ENCODE measurements around the gene MTFR2.

Gene MTFR2

DNA sequence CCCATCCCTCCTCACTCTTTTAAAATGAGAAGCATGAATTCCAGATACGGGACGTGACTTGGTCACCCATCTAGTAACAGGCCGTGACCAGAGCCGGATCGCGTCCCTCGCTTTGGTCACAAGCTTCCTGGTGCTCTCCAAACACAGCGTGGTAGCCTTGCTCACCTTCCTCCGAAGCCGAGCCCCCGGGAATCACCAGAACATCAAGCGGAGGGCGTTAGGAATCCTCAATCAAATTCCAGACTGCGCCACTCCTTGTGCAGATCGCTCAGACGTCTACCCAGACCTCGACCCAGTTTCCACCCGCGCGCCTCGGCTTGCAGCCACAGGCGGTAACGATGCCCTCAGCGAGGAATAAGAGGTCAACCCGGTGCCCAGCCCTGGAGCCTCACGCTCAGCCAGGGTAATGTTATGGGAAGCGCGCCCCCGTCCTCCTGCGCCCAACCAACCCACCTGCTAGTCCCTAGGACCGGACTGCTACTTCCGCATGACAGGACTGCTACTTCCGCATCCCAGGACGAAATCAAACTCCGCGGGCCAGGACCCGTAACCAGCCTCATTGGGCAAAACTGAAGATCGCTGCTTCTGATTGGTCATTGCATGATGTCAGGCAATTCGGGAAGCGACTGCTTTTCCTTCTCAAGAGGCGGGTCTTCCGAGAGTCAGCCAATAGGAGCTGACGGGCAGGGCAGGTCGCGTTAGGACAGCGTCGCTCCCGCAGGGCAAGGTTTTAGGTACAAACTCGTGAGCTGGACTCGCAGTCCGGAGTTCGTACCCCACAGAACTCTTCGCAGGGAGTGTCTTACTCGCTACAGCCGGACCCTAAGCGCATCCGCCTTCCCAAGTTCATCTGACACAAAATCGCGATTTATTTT lies at the start of gene MTFR2:
Gene MTFR2 (minus strand): TSS at position 501 of the 875 bp plus-strand sequence. CDS start 1,212 bp downstream, outside the sequence.
- DNase-seq, result peak; percentile 99

DNA sequence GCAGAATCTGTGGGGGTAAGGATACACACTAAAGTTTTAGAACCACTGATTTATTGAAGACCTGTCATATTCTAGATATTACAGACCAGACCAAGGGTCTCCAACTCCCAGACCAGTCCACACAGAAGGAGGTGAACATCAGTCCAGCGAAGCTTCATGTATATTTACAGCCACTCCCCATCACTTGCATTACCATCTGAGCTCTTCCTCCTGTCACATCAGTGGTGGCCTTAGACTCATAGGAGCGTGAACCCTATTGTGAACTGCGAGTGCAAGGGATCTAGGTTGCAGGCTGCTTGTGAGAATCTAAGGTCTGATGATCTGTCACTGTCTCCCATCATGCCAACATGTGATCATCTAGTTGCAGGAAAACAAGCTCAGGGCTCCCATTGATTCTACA lies 44.5 kb upstream of the MTFR2 start:
- no peak for DNase-seq

DNA sequence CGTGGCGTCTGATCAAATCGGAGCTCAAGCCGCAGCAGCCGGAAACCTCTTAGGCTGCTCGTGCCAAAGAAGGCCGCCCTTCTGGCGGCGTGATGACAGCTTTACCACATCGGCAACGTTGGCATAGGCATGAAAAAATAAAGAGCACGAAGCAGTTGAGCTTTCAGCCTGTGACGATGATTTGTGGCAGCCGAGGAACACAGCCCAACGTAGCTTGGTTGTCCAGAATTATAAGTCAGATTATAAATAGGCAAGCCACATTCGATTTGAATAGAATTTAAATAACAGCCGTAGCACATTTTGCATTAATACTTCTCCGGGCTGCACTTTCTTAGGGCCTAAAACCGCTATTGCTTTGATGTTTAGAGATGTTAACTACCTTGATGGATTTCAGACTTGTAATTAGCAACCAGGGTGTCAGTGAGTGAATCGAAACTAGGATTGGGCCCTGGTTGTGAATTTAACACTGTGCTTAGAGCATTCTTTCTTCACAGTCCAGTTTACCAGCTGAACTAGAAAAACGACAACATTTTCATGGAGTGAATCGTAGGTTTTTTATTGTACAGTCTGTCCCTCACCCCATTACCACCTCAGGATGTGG lies 40.4 kb upstream of the MTFR2 start:
- DNase-seq, result peak; percentile 86

DNA sequence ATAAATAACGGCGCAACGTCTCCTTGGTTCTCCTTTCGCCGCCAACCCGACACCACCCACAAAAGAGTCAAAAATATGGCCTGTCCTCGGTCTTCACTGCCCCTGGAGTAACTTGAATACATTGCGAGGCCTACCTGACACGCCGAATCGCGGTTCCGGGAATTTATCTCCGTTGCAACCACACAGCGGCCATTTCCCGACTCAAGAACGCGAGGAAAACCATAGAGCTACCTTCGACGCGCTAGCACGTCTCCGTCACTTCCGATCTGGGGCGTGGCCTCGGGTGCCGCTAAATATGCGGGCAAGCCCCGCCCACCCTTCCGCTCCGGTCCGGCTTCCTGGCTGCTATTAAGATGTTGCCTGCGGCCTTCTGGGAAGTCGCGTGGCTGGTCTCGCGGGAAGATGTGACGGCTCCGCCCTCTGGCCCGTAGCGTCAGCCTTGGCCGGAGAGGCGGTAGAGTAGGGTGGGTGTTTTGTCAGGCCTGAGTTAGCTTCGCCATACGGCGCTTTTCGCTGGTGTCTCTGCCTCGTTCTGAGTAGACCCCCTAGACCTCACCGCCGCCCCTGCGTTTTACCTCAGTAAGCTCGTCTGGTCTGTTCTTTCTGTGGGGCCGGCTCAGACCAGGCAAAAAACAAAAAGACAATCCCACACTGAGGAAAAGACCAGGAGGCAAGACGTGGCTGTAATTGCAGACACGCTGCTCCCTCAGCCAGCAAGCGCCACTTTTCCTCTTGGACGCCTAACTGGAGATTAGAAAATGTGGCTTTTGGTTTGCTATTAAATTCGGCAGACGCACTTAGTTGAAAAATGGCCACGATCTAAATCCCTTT lies 39.7 kb upstream of the MTFR2 start, which contains the start of gene BCLAF1:
Gene BCLAF1 (minus strand): TSS at position 268 of the 831 bp plus-strand sequence. CDS start 9,980 bp downstream, outside the sequence.
- peak; percentile 99 for DNase-seq

DNA sequence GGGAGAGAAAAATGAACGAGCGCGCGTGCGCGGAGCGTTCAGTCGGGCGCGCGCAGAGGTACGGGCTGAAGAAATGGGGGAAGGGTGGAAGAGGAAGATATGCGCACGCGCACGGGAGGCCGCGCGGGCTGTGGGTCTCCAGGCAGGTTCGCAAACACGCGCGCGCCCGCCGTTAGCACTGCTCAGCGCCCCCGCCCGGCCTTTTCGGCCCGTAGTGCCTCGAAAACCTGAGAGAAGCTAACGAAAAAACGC lies 39.1 kb upstream of the MTFR2 start:
- peak; percentile 94 for DNase-seq

DNA sequence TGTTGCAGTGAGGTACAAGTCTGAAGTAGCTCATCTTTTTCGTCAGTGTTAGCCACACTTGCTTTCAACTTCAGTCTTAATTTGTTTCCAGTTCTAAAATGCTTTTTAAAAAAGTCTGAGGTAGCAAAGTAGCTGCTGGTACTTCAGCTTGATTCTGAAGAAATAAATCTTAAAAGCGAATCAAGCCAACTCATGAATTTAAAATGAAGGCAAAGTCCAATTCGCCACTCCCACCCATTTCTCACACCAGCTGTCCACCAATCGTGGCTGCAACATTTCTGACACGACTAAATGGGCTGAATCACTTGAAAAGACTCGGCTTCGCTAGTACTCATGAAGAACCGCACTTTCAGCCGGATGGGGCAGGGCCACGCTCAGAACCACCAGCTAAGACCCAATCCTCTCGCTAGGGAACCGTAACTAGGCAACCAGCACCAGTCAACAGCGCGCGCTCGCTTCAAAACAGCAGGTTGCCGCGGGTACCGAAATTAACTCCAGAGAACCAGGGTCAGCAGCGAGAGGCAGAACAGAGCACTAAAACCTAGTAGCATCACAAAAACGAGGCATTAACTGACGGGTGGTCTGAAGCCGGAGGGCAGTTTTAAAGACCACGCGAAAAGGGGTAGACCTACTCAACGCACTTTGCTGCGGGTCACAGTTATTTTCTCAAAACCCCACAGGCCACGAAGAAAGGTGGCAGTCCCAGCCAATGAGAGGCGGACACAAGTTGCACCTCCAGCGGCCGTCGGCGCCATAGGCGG lies 38.6 kb upstream of the MTFR2 start:
- DNase-seq, result peak; percentile 91

DNA sequence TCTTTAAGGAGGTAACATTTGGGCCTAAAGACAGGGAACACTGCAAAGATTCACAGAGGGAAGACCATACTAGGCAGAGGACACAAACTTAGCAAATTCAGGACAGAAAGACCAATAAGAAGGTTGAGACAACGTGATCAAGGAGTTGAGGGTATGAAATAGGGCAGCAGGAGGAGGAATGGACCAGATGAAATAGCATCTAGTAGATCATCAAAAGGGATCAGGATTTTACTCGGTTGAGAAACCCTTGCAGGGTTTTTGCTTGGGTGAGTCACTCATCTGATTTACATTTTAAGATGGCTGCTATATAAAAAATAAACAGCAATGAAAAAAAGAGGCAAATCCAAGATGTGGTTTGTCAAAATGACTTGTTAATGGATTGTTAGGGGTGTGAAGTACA lies 34.8 kb upstream of the MTFR2 start:
- peak; percentile 33 for DNase-seq

DNA sequence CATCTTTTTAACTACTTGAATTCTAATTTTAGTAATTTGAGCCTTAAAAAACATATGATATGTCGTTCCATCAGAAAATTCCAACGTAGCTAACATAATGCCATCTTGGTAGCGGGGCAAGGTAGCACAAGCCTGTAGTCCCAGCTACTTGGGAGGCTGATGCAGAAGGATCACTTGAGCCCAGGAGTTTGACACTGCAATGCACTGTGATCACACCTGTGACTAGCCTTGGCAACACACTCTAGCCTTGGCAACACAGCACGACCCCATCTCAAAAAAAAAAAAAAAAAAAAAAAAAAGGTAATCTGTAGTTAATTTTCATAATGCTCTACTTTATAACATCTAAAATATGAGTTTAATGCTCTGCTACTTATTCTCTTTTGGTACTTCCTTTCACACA lies 32.8 kb upstream of the MTFR2 start:
- DNase-seq, result no peak

DNA sequence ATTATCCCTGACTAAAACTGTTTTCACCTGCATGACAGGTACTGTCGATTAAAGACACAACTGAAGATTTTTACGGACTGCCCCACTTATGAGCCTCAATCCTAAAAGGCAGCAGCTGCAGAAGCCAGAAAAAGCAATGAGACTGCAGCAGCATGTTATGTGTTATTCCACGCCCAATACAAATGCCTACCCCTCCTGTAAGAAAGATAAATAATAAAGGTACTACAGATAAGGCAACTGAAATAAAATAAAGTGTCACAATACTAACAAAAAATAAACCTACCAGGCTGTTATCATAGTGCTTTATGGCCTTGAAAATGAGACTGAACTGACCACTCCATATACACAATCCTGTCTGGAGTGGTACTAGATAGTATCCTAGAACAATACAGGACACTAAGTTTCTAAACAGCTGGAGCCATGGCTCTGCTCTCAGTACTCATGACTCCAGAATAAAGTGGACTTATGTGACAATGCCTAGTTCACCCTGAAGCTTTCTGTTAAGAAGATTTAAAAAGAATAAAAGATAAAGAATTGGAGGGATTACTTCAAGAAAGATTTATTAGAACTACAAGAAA lies 30.0 kb upstream of the MTFR2 start:
- DNase-seq, result no peak

DNA sequence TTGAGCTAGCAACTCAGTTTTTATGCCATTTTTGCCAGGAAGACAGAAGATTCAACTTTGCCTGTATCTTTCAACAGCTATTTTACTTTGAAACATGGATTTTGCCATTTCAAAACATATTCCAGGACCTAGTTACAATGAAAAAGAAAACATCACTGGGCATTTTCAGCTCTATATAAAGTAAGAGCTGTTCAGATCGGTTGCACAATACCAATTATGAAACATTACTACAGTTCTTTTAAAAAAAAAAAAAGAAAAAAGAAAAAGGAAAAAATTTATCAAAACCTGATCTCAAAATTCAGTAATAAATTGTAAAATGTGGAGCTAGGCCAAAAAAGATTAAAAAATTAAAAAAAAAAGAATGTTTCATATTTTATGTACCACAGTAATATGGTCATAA lies 24.0 kb upstream of the MTFR2 start:
- no peak for DNase-seq

DNA sequence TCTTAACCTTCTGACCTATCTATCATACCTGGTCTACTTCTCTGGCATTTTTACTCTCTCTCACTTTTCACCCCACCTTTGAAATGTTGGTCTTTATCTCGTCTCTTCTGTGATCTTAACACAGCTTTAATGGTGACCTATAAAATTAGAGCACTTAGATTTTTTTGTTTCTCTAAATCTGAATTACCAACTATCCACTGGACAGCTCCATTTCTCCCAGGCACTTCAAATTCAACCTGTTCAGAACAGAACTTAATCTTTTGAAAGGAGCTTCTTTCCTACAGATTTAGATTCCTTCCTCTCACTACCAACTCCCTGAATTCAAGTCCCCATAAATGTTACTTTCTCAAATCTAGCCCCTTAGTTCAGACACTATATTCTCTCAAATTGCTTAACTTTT lies 15.0 kb upstream of the MTFR2 start:
- no peak for DNase-seq

DNA sequence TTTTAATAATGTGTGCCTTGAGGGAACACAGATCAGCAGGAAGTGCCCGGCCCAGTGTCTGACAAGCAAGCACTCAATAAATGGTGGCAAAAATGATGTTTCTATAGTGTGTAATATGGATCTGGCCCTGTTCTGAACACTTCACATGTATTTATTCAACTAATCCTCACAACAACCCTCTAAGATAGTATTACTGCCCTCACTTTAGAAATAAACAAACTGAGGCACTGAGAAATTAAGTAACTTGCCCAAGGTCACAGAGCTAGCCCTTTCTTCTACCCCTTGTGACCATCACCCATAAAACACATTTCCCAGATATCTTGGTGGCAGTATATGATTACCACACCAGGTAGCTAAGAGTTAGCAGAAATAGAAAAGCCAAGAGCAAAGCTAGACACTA lies 12.8 kb upstream of the MTFR2 start:
- no peak for DNase-seq

DNA sequence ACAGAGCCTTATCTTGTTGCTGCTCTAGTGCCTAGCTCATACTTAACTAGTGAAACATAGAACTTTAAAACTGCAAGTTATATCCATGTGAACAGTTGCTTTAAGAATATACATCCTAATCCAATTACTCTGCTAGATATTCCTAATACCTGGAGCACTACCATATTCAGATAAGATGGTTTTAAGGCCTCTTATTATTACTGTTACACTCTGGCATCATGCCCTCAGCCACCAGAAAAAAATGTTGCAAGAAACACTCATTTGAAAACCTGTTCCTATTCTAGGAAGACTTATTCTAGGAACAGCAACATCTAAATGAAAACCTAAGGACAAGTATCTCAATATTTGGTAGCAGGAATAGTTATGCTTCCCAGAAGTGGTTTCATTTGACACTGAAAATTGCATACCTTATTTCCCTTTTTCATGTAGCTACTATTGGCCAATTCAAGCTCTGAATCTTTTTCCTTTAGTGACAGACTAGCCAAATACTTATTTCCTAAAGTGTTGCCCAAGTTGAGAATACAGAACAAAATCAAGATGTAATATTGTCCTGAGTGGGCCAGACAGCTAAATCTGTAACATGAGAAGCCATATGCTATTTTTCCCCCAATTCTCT lies 4.8 kb upstream of the MTFR2 start:
- peak; percentile 12 for DNase-seq

DNA sequence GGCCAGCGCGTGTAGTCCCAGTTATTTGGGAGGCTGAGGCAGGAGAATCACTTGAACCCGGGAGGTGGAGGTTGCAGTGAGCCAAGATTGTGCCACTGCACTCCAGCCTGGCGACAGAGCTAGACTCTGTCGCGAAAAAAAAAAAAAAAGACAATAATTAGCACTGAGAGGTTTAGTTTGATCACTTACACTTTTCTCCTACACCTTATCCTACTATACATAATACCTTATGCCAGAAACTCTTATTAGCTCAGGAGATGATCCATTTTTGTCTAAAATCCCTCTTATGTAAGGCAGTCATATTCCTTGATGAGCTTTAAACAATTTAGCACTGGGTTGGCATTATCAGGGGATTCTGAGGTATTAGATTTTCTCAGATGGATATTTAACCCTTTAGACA lies 3.6 kb upstream of the MTFR2 start:
- DNase-seq, result no peak

DNA sequence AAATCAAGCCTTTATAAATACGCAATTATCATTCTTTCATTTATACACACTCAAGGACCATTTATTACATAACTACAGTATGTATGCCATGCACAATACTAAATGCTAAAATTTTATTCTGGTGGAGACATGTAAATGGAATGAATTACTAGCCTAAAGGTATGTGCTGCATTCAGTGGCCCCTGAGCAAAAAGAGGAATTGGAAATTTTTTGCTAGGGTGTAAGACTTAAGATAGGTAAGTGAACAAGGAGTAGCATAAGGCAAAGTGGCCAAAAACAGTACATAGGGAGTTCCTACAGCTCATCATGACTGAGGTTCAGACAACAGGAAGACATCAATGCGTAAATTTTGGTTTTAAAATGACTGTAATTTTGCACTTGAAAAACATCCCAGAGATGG lies 2.3 kb upstream of the MTFR2 start:
- peak; percentile 33 for DNase-seq

DNA sequence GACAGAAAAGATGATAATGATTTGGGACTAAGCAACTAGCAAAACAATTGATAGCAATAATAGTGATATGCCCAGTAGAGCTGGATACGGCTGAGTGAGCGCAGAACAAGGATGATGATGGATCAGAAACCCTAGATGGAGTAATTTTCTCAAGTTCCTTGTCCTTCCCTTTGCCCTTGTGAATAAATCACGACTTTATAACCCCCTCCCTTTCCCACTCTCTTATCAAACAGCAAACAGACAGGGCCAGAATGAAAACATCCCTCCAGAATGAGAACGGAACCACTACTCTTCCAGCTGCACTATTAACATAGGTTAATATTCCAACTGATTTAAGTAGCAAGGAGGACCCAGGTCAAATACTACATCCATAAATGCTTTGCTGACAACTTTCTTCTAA lies 1.3 kb upstream of the MTFR2 start:
- no peak for DNase-seq

DNA sequence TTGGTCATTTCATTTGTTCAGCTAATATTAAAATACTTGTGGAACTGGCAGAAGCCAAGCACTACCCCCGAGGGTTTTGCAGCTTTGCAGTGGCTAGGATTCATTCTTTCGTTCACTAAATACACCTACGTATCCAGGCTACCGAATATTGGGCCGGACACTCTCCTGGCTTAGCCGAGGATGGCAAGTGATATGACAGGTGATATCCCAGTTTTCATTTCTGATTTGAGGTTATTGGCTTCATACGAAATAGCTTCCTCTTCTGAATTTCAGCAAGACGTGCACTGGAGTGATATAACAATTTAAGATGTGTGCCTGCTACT lies 536 bp upstream of the MTFR2 start:
- DNase-seq, result no peak

DNA sequence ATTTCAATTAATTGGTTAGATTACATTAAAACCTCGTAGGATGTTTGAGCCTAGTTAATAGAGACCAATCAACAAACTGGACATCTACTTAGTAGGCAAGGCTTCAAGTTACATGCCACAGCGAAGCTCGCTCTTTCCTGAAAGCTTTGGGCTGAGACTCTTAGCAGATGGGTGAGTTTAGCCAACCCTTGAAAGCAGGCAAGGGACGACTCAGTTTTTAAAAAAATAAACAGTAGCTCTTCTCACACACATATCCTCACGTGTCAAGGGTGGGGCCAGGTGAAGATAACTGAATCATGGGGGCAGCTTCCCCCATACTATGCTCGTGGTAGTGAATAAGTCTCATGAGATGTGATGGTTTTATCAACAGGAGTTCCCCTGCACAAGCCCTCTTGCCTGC lies 775 bp downstream of the MTFR2 start:
- DNase-seq, result peak; percentile 14

DNA sequence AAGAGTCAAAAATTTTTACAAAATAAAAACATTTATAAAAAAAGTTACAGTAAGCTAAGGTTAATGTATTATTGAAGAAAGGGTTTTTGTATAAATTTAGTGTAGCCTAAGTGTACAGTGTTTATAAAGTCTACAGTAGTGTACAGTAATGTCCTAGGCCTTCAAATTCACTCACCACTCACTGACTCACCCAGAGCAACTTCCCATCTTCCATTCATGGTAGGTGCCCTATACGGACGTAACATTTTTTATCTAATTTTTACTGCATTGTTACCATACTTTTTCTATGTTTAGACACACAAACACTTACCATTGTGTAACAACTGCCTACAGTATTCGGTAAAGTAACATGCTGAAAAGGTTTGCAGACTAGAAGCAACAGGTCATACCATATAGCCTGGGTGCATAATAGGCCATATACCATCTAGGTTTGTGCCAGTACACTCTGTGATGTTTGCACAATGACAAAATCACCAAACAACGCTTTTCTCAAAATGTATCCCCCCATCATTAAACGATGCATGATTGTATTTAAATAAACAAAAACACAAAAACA lies 6.0 kb downstream of the MTFR2 start:
- DNase-seq, result no peak

DNA sequence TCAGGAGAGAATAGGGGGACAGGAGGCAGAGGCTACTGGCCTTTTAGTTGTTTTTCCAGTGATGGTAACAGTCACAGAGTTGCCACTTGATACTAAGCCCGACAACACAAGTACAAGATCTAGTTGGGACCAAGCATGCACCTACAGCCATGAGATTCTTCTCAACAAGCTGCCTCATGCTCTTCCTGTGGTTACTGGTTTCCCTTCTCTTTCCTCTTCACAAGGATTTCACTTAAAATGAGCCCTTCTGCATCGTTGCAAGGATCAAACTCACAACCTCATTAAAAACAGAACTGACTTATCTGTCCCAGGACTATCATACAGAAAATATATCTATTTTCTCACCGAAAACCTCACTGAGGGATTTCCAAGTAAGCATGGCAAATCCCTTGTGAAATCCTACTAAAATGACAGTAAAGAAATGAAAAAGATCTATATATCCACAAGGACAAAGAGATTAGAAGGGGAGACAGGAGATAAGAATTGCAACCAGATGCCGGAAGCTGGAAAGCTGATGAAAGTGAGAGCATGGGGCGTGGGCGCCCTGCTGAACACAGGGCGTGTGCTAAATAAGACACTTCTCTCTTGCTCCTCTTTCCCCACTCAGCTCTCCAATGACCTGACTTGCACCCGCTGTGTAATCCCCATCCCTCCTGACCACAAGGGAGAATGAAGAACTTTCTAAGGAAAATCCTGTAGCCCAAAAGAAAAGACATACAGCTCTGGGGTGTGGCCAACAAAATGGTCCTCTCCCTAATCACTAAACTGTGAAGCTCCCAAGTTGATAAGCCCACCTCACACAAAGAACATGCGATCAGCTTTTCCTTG lies 13.4 kb downstream of the MTFR2 start:
- no peak for DNase-seq

DNA sequence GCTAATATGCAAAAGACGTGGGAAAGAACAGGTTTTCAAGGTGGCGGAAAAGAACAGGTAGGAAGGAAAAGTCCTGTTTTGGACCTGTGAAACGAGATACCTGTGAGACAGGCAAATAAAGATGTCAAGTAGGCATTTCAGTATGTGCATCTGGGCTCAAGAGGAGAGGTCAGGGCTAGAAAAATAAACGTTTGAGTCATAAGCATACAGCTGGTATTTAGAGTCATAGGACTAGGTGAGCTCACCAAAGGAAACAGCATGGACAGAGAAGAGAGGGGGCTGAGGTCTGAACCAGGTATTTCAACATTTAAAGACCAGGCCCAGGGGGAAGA lies 14.9 kb downstream of the MTFR2 start:
- no peak for DNase-seq

All from activated CD4-positive, alpha-beta T cell treated with anti-CD3 and anti-CD28 coated beads, Interleukin-10, Interleukin-2, amounts not matched to agents 100 ng/mL and 50 ng/mL, durations not matched to agents 16 hours and 8 hours (primary cell).